ENCODE data around the gene ATP9B. TPM values are rescaled to one million over a fixed set of nuclear protein-coding genes. Genes with fewer than 3 reads are reported as not detected.
A peak's percentile ranks its signal among the peaks of the same experiment; 100 is the strongest.

The ATP9B gene
- total and polyA plus RNA-seq, 10 of the 15 experiments (the other 5 are each of a cell fraction or from before 2014, with no cell fraction given) = 0.74 to 20.7 (median 12.9) TPM

DNA sequence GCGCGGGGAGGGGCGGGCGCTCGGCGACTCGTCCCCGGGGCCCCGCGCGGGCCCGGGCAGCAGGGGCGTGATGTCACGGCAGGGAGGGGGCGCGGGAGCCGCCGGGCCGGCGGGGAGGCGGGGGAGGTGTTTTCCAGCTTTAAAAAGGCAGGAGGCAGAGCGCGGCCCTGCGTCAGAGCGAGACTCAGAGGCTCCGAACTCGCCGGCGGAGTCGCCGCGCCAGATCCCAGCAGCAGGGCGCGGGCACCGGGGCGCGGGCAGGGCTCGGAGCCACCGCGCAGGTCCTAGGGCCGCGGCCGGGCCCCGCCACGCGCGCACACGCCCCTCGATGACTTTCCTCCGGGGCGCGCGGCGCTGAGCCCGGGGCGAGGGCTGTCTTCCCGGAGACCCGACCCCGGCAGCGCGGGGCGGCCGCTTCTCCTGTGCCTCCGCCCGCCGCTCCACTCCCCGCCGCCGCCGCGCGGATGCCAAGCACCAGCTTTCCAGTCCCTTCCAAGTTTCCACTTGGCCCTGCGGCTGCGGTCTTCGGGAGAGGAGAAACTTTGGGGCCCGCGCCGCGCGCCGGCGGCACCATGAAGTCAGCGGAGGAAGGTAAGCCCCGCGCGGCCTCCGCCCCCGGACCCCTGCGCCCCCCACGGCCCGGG, 326.7 kb downstream of the ATP9B start, which contains the start of gene NFATC1 (continued):
- TF ChIP-seq POU2F2 (IDR thresholded peaks at IDR 0.05; ENCODE audit: borderline replicate concordance, low read depth, low read length) (no peak), SMARCA5 (IDR thresholded peaks at IDR 0.05) (no peak), HDAC2 (IDR thresholded peaks at IDR 0.05) (no peak), ZNF217 (IDR thresholded peaks at IDR 0.05) (no peak), FOS (IDR thresholded peaks at IDR 0.05; ENCODE audit: borderline replicate concordance, extremely low read depth, insufficient read length) (no peak), HDAC6 (IDR thresholded peaks at IDR 0.05; ENCODE audit: unreplicated experiment) (peak; percentile 63), ZZZ3 (IDR thresholded peaks at IDR 0.05; ENCODE audit: control insufficient read depth, insufficient read length, low read depth) (no peak), CHD4 (IDR thresholded peaks at IDR 0.05) (no peak), NFXL1 (IDR thresholded peaks at IDR 0.05; ENCODE audit: borderline replicate concordance) (no peak), KAT2A (conservative IDR thresholded peaks at IDR 0.05; ENCODE audit: control insufficient read depth, low read depth, low read length) (no peak), NRF1 (conservative IDR thresholded peaks at IDR 0.05; ENCODE audit: low read depth, low read length) (no peak), IKZF1 (conservative IDR thresholded peaks at IDR 0.05) (peak; percentile 53), CHD1 (IDR thresholded peaks at IDR 0.05; ENCODE audit: low read depth, low read length) (no peak), MXI1 (IDR thresholded peaks at IDR 0.05; ENCODE audit: low read depth, low read length) (no peak), GATAD2B (conservative IDR thresholded peaks at IDR 0.05; ENCODE audit: low read depth) (peak; percentile 71), WRNIP1 (IDR thresholded peaks at IDR 0.05; ENCODE audit: borderline replicate concordance, low read depth, low read length) (no peak), ZNF384 (IDR thresholded peaks at IDR 0.05; ENCODE audit: borderline replicate concordance, low read depth, low read length) (no peak), IRF4 (IDR thresholded peaks at IDR 0.05; ENCODE audit: low read depth, low read length) (no peak)
- TF ChIP-seq, protein P1, sequence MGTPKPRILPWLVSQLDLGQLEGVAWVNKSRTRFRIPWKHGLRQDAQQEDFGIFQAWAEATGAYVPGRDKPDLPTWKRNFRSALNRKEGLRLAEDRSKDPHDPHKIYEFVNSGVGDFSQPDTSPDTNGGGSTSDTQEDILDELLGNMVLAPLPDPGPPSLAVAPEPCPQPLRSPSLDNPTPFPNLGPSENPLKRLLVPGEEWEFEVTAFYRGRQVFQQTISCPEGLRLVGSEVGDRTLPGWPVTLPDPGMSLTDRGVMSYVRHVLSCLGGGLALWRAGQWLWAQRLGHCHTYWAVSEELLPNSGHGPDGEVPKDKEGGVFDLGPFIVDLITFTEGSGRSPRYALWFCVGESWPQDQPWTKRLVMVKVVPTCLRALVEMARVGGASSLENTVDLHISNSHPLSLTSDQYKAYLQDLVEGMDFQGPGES (IDR thresholded peaks at IDR 0.05) = no peak
- TF ChIP-seq, protein P2, sequence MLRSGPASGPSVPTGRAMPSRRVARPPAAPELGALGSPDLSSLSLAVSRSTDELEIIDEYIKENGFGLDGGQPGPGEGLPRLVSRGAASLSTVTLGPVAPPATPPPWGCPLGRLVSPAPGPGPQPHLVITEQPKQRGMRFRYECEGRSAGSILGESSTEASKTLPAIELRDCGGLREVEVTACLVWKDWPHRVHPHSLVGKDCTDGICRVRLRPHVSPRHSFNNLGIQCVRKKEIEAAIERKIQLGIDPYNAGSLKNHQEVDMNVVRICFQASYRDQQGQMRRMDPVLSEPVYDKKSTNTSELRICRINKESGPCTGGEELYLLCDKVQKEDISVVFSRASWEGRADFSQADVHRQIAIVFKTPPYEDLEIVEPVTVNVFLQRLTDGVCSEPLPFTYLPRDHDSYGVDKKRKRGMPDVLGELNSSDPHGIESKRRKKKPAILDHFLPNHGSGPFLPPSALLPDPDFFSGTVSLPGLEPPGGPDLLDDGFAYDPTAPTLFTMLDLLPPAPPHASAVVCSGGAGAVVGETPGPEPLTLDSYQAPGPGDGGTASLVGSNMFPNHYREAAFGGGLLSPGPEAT (IDR thresholded peaks at IDR 0.05; ENCODE audit: low read depth) = no peak
- TF ChIP-seq, protein P3, sequence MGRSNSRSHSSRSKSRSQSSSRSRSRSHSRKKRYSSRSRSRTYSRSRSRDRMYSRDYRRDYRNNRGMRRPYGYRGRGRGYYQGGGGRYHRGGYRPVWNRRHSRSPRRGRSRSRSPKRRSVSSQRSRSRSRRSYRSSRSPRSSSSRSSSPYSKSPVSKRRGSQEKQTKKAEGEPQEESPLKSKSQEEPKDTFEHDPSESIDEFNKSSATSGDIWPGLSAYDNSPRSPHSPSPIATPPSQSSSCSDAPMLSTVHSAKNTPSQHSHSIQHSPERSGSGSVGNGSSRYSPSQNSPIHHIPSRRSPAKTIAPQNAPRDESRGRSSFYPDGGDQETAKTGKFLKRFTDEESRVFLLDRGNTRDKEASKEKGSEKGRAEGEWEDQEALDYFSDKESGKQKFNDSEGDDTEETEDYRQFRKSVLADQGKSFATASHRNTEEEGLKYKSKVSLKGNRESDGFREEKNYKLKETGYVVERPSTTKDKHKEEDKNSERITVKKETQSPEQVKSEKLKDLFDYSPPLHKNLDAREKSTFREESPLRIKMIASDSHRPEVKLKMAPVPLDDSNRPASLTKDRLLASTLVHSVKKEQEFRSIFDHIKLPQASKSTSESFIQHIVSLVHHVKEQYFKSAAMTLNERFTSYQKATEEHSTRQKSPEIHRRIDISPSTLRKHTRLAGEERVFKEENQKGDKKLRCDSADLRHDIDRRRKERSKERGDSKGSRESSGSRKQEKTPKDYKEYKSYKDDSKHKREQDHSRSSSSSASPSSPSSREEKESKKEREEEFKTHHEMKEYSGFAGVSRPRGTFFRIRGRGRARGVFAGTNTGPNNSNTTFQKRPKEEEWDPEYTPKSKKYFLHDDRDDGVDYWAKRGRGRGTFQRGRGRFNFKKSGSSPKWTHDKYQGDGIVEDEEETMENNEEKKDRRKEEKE (IDR thresholded peaks at IDR 0.05) = no peak
- TF ChIP-seq, protein P4, sequence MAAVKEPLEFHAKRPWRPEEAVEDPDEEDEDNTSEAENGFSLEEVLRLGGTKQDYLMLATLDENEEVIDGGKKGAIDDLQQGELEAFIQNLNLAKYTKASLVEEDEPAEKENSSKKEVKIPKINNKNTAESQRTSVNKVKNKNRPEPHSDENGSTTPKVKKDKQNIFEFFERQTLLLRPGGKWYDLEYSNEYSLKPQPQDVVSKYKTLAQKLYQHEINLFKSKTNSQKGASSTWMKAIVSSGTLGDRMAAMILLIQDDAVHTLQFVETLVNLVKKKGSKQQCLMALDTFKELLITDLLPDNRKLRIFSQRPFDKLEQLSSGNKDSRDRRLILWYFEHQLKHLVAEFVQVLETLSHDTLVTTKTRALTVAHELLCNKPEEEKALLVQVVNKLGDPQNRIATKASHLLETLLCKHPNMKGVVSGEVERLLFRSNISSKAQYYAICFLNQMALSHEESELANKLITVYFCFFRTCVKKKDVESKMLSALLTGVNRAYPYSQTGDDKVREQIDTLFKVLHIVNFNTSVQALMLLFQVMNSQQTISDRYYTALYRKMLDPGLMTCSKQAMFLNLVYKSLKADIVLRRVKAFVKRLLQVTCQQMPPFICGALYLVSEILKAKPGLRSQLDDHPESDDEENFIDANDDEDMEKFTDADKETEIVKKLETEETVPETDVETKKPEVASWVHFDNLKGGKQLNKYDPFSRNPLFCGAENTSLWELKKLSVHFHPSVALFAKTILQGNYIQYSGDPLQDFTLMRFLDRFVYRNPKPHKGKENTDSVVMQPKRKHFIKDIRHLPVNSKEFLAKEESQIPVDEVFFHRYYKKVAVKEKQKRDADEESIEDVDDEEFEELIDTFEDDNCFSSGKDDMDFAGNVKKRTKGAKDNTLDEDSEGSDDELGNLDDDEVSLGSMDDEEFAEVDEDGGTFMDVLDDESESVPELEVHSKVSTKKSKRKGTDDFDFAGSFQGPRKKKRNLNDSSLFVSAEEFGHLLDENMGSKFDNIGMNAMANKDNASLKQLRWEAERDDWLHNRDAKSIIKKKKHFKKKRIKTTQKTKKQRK (IDR thresholded peaks at IDR 0.05; ENCODE audit: low read depth, low read length) = no peak
